GM12878 (cell line): ENCODE measurements around the gene SPRY4. TPM values are rescaled to one million over a fixed set of nuclear protein-coding genes. Genes with fewer than 3 reads are reported as not detected.
A peak's percentile ranks its signal among the peaks of the same experiment; 100 is the strongest.

Experiments
- BACH1 ChIP-seq: fragments of 450-650 bp; IDR thresholded peaks from 2 replicates; pipeline ENCODE4 v1.6.1; 2017; ENCODE audit warnings: mild to moderate bottlenecking, borderline replicate concordance
- DPF2 ChIP-seq: fragments of 450-650 bp; IDR thresholded peaks from 2 replicates; pipeline ENCODE4 v1.6.1; 2017; ENCODE audit warnings: mild to moderate bottlenecking
- E2F4 ChIP-seq: IDR thresholded peaks from 2 replicates; pipeline ENCODE4 v1.6.1; 2012; ENCODE audit warnings: low read depth, low read length, improper control_type of control experiment
- GATAD2B ChIP-seq: fragments of 450-650 bp; conservative IDR thresholded peaks from 2 replicates; pipeline ENCODE4 v1.6.1; 2017; ENCODE audit warnings: low read depth, mild to moderate bottlenecking, moderate library complexity
- HDAC6 ChIP-seq: fragments of 200-600 bp; sonication (generic); IDR thresholded peaks from one replicate; pipeline ENCODE4 v1.8.0; 2017; ENCODE audit warnings: antibody characterized with exemption; ENCODE audit not compliant: unreplicated experiment
- HDGF ChIP-seq: fragments of 450-650 bp; IDR thresholded peaks from 2 replicates; pipeline ENCODE4 v1.6.1; 2016; ENCODE audit warnings: antibody characterized with exemption
- HSF1 ChIP-seq: fragments of 150-350 bp; IDR thresholded peaks from 2 replicates; pipeline ENCODE4 v1.6.1; 2014; ENCODE audit warnings: mild to moderate bottlenecking, low read depth, low read length
- IKZF2 ChIP-seq, 2 experiments: fragments of 450-650 bp; IDR thresholded peaks; 2 replicates each; pipeline ENCODE4 v1.6.1; 2017; ENCODE audit warnings: mild to moderate bottlenecking in 2 of 2, moderate library complexity in 2 of 2
- MXI1 ChIP-seq: fragments of 150-350 bp; IDR thresholded peaks from 2 replicates; pipeline ENCODE4 v1.6.1; 2011; ENCODE audit warnings: low read depth, mild to moderate bottlenecking, inconsistent platforms, low read length, improper control_type of control experiment
- NBN ChIP-seq: fragments of 450-650 bp; IDR thresholded peaks from 2 replicates; pipeline ENCODE4 v1.6.1; 2016
- NR2F1 ChIP-seq: fragments of 450-650 bp; conservative IDR thresholded peaks from 2 replicates; pipeline ENCODE4 v1.6.1; 2017; ENCODE audit warnings: mild to moderate bottlenecking
- RELB ChIP-seq: fragments of 450-650 bp; IDR thresholded peaks from 2 replicates; pipeline ENCODE4 v1.6.1; 2017; ENCODE audit warnings: low read depth, mild to moderate bottlenecking, moderate library complexity
- SUZ12 ChIP-seq: fragments of 200-600 bp; sonication (generic); IDR thresholded peaks from one replicate; pipeline ENCODE4 v1.6.1; 2018; ENCODE audit warnings: antibody characterized with exemption, mild to moderate bottlenecking; ENCODE audit not compliant: unreplicated experiment
- TARDBP ChIP-seq: IDR thresholded peaks from 2 replicates; pipeline ENCODE4 v1.6.1; 2016; ENCODE audit warnings: borderline replicate concordance
- USF1 ChIP-seq: IDR thresholded peaks from 2 replicates; pipeline ENCODE4 v1.6.1; 2011; ENCODE audit warnings: borderline replicate concordance, low read depth, mild to moderate bottlenecking, moderate library complexity, mixed read lengths, low read length; ENCODE audit not compliant: insufficient read depth; ENCODE audit errors: extremely low read length
- ZBTB40 ChIP-seq: fragments of 450-650 bp; IDR thresholded peaks from 2 replicates; pipeline ENCODE4 v1.6.1; 2016; ENCODE audit warnings: mild to moderate bottlenecking, moderate library complexity, borderline replicate concordance
- ZNF217 ChIP-seq: fragments of 450-650 bp; IDR thresholded peaks from 2 replicates; pipeline ENCODE4 v1.6.1; 2017; ENCODE audit warnings: antibody characterized with exemption, mild to moderate bottlenecking
- ZSCAN29 ChIP-seq: fragments of 450-650 bp; IDR thresholded peaks from 2 replicates; pipeline ENCODE4 v1.6.1; 2017; ENCODE audit warnings: mild to moderate bottlenecking, moderate library complexity
- polyA plus RNA-seq, 11 experiments: library from polyadenylated mRNA; depleted of rRNA in 4 of 11; unstranded in 6 of 11; stranded (reverse) in 5 of 11; fragments of >200 nt; fragmentation: Nextera tagmentation in 4 of 11; fragmentation: Illumina TruSeq in 1 of 11; extraction: Ambion mirVana in 4 of 11; extraction: Trizol in 1 of 11; gene quantifications; 1 replicate in 1 of 11; 2 replicates in 10 of 11; pipeline versions ENCODE4 v1.2.1 to v1.2.3, GENCODE V29; 2011 to 2016; ENCODE audit warnings: inconsistent platforms in 2 of 11, missing spikeins in 2 of 11, low read depth in 1 of 11
- total RNA-seq, 4 experiments: library from RNA; depleted of rRNA in 3 of 4; stranded (reverse); fragments of >200 nt in 3 of 4; fragmentation: Illumina TruSeq in 1 of 4; extraction: Trizol in 1 of 4; gene quantifications; 2 replicates each; pipeline versions ENCODE4 v1.2.1 to v1.2.3, GENCODE V29; 2013 to 2021

SPRY4 gene
- total and polyA plus RNA-seq, 10 of the 15 experiments (the other 5 are each of a cell fraction or from before 2014, with no cell fraction given): 0.04 to 1.4 (median 0.18) TPM; not detected in 1

- TF ChIP-seq IKZF2 (IDR thresholded peaks at IDR 0.05) (peak; percentile 22 to 57; a peak in 2 of 4 replicates), USF1 (no peak), TARDBP (no peak), NR2F1 (peak; percentile 21; the same call in 1 of the 2 replicates), DPF2 (peak; percentile 70; the same call in 1 of the 2 replicates), MXI1 (0 out of 2 replicates have a peak, but pooled peaks have one; percentile 27), BACH1 (peak; percentile 49; the same call in 1 of the 2 replicates), HDAC6 (peak; percentile 65), NBN (no peak), E2F4 (no peak), HSF1 (no peak), SUZ12 (no peak), ZSCAN29 (no peak), ZBTB40 (0 out of 2 replicates have a peak, but pooled peaks have one; percentile 20), GATAD2B (peak; percentile 70; the same call in 1 of the 2 replicates), ZNF217 (peak; percentile 56; the same call in 1 of the 2 replicates), HDGF (no peak), RELB (no peak)
Observed at GRCh38 chr5:142324136-142324870, 518 bp downstream of the SPRY4 start (continued).
